ENCODE results near the gene PPP1R27. TPM values are rescaled to one million over a fixed set of nuclear protein-coding genes. Genes with fewer than 3 reads are reported as not detected.
A peak's percentile ranks its signal among the peaks of the same experiment; 100 is the strongest.

PPP1R27 gene
- not detected for total RNA-seq
- long read RNA-seq = 0 reads

GRCh38 chr17:81834831-81835267, at the start of gene PPP1R27:
TSS of gene PPP1R27 (minus strand) at chr17:81835050. CDS start at chr17:81834953, 97 bp downstream.
- intact Hi-C loops (cut with DNase I) = no loop called here
- DNase-seq = no peak
- no peak for ATAC-seq (ENCODE audit: poor library complexity)

DNA sequence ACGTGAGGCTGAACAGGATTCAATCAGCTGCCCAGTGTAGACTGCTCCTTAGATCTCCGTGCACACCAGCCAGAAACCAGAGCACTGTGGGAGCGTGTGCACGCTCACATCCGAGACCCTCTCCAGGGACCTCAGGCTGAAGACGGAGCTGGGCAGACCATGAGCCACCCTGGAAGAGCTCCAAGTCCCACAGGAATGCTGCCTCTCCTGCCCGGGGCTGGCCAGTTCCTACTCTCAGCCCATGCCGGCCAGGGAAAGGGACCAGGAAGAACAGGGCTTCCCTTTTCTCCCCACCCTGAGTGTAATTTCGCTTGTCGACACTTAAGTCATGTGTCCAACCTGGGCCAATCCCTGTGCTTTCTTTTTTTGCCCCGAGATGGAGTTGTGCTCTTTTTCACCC, 49.7 kb upstream of the PPP1R27 start:
- DNase-seq = no peak
- intact Hi-C loops (cut with DNase I) = no loop called here
- peak; percentile 47 for ATAC-seq (ENCODE audit: poor library complexity)

DNA sequence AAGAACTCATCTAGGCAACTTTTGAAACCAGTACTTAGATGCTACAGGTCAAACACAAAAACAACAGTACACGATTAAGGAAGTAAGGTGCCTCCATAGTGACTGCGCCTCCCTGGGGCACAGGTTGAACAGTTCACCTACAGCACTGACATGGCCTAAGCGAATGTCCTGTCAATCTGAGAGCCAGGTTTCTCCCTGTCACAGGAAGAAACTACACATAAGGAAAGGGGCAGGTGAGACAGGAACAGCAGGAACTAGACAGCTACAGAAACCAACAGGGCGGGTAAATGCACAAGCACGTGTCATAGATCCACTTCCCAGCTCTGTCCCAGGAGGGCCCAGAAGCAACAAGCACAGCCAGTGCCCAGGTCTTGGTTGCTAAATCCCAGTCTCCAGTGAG, 44.3 kb upstream of the PPP1R27 start:
- no peak for DNase-seq
- intact Hi-C loops (cut with DNase I) = no loop called here

DNA sequence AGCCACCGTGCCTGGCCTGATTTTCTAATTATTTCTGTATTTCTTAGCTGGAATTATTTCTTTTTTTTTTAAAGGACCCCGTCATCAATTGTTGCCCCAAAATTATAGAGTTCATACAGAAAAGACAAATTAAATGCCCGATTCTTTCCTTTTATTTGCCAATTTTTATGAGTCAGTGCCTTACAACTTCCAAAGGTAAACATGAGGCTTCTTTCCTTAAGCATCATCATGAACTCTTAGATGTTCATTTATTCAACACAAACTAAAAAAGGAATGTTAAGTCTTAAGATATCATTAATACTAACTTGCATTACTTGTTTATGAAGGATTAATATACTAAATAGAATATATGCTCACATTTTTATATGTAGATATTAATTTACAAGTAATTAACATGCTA, 43.4 kb upstream of the PPP1R27 start:
- ATAC-seq (ENCODE audit: poor library complexity) (no peak), DNase-seq (no peak)
- intact Hi-C loops (cut with DNase I) = no loop called here

More for the DNA sequence above, 44.3 kb upstream of the PPP1R27 start:
- ATAC-seq (ENCODE audit: poor library complexity) = no peak

- ATAC-seq (ENCODE audit: poor library complexity) = no peak
- DNase-seq = no peak
- intact Hi-C loops (cut with DNase I) = no loop called here
Observed at GRCh38 chr17:81877569-81877968, 42.7 kb upstream of the PPP1R27 start.

GRCh38 chr17:81871387-81872230, 36.8 kb upstream of the PPP1R27 start:
- intact Hi-C loops (cut with DNase I) = no loop called here
- ATAC-seq (ENCODE audit: poor library complexity) (peak; percentile 82), DNase-seq (peak; percentile 98)

DNA sequence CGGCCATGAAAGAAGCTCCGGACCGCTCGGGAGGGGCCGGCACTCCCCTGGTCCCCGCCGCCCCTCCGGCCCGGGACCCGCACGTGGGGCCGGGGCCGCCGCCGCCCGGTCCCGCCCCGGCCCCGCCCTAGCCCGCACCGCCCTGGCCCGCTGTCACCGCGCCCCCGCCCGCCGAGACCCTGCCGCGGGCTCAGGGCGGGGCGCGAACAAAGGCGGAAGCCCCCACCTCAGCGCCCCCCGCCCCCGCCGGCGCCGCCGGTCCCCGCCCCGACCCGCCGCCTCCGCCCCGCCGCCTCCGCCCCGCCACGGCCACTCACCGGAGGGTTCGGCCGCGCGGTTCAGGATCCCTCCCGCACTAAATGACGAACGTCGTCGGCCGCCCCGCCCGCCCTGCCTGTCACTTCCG, 36.1 kb upstream of the PPP1R27 start, which contains the start of gene ARHGDIA:
Gene ARHGDIA, minus strand, starts transcription at position 357 of the 406 bp plus-strand sequence. CDS start 1,407 bp downstream, outside the sequence.
- intact Hi-C loops (cut with DNase I) = no loop called here
- DNase-seq (no peak), ATAC-seq (ENCODE audit: poor library complexity) (no peak)

- intact Hi-C loops (cut with DNase I) = no loop called here
- ATAC-seq (ENCODE audit: poor library complexity) = peak; percentile 4
- peak; percentile 64 for DNase-seq
Observed at GRCh38 chr17:81870131-81870980, 35.5 kb upstream of the PPP1R27 start.

GRCh38 chr17:81869221-81870130, 34.6 kb upstream of the PPP1R27 start:
- DNase-seq (peak; percentile 69), ATAC-seq (ENCODE audit: poor library complexity) (peak; percentile 18)
- intact Hi-C loops (cut with DNase I) = no loop called here

DNA sequence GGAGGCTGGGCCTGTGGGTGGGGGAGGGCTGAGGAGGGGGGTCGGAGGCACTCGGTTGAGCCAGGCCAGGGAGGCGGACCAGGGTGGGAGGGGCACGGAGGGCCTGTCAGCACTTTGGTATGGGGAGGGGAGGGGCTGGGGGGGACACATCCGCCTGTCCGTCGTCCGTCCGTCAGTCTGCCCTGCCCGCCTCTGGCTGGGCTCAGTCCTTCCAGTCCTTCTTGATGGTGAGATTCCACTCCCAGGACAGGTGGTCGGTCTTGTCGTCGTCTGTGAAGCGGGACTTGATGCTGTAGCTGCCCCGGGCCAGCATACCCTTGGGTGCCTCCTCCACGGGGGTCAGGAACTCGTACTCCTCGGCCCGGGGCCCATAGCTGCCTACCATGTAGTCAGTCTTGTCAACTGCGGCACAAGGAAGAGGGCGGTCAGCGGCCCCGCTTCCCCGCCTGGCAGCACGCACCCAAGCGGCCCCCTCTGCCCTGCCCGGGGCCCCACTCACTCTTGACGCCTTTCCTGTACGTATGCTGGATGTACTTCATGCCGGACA, 33.9 kb upstream of the PPP1R27 start:
- DNase-seq = no peak
- intact Hi-C loops (cut with DNase I) = no loop called here
- ATAC-seq (ENCODE audit: poor library complexity) = no peak

GRCh38 chr17:81867991-81868673, 33.3 kb upstream of the PPP1R27 start:
- intact Hi-C loops (cut with DNase I) = no loop called here
- ATAC-seq (ENCODE audit: poor library complexity) = no peak
- no peak for DNase-seq

DNA sequence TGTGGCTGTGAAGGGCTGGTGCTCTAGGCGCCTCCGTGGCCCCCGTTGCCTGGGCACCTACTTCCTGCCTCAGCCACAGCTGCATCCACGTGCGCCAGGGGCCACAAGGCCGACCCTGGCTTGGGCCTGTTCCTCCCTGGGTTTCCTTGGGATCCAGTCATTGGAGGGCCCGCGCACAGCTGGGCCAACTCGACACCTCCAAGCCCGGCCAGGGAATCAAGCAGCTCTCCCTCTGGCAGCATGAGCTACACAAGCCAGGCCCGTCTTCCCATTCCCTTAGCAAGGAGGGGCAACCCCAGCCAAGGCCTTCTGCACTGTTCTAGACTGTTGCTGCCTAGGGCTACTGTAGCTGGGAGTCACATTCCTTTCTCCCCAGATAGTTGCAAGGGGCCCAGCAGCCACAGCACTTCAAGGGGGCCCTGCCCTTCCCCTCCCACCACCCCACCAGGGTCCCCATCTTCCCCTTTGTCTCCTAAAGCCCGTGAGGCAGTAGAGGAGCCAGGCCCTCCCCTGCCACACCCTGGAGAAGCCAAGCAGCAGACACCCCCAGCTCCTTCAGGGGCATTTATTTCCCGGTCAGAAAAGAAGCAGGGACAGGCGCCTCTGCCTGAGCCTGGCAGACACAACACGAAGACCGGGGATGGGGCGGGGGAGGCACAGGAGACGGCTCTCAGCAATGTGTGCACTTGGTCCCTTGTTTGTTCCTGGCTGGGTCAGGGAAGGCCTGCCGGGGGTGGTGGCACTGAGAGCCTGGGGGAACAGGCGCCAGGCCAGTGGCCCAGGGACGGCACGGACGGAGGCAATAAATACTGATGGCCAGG, 32.5 kb upstream of the PPP1R27 start:
- intact Hi-C loops (cut with DNase I) = no loop called here
- DNase-seq = no peak
- no peak for ATAC-seq (ENCODE audit: poor library complexity)

DNA sequence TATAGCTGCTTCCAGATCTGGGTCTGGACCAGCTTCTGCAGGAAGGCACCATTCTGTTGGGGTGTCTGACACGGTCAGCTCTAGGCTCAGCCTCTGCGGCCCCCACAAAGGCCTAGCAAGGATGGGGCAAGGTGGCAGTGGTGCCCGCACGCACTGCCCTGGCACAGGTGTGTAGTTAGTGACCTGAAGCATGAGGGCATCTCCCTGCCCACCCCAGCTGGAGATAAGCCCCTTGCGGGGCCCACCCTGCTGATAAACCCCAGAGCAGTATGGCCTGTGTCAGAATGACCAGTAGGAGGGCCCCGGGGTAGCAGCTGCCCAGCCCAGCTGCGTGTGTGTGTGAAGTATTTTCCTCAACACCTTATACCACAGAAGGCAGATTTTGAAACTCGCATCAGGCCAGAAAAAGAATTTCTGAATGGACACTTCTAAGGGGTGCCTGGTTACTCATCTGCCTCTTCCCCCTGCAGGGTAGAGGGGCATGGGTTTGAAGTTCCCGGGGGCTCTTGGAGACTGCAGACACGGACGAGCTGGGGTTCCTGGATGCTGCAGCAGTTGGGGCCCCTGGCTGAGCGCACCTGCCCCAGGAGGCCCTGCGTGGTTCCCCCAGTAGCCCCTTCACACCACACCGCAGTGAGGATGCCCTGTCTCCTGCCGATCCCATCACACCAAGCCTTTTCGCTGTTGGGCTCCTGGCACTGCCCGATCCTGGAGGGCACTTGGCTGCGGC, 31.8 kb upstream of the PPP1R27 start:
- DNase-seq (no peak), ATAC-seq (ENCODE audit: poor library complexity) (no peak)
- intact Hi-C loops (cut with DNase I) = no loop called here

DNA sequence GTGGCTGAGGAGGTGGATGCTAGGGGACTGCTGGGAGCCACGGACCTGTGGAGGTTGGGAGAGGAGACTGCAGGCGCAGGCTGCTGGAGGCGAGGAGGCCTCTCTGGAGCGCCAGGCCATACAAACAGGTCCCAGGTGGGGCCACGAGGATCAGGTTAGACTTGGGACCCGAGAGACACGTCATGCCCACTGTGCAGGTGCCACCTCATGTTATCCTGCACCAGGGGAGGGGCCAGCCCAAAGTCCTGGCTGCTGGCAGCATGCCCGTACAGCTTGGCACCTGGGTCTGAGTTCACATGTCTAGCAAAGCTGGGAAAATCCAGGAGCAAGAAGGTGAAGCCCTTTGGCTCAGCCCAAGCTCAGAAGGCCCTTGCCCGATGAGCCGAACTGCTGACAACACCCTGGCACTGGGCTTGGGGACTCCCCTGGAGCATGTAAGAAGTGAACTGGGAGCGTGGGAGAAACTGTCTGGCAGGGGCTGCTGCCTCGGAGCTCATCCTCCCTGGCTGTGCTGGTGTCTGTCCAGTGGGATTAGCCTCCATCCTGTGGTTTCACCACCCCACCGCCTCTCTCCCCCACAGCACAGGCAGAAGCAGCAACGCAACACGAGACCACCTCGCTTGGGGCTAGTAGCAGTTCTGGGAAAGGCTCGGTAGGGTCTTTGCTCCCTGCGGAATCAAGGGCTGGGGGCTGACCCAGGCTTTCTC, 31.0 kb upstream of the PPP1R27 start:
- no peak for ATAC-seq (ENCODE audit: poor library complexity)
- DNase-seq = peak; percentile 58
- intact Hi-C loops (cut with DNase I) = no loop called here

- DNase-seq (no peak), ATAC-seq (ENCODE audit: poor library complexity) (no peak)
- intact Hi-C loops (cut with DNase I) = no loop called here
Observed at GRCh38 chr17:81865358-81865732, 30.5 kb upstream of the PPP1R27 start.

All from Right ventricle myocardium superior (tissue), 1 donor.